ENCODE measurements around the gene CST9. TPM values are rescaled to one million over a fixed set of nuclear protein-coding genes. Genes with fewer than 3 reads are reported as not detected.
A peak's percentile ranks its signal among the peaks of the same experiment; 100 is the strongest.
"Not testable (repeated sequence)": the region's sequence is repeated elsewhere in the genome, so short reads cannot be mapped to it uniquely, and the experiment has no call there.

The CST9 gene
- total and polyA plus RNA-seq, 2 of the 13 experiments (the other 11 are each of a cell fraction or from before 2014, with no cell fraction given): 0.07 TPM; not detected in 1

DNA sequence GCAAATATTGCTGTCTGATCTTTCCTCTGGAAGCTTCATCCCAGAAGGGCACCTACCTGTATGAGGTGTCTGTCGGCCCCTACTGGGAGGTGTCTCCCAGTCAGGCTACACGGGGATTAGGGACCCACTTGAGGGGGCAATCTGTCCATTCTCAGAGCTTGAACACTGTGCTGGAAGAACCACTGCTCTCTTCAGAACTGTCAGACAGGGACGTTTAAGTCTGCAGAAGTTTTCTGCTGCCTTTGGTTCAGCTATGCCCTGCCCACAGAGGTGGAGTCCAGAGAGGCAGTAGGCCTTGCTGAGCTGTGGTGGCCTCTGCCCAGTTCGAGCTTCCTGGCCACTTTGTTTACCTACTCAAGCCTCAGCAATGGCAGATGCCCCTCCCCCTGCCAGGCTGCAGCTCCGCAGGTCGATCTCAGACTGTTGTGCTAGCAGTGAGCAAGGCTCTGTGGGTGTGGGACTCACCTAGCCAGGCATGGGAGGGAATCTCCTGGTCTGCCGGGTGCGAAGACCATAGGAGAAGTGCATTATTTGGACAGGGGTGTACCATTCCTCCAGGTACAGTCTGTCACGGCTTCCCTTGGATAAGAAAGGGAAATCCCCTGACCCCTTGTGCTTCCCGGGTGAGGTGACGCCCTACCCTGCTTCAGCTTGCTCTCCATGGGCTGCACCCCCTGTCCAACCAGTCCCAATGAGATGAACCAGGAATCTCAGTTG is 15.1 kb upstream of the CST9 start (continued):
- not testable (repeated sequence) for TF ChIP-seq HNF4G (IDR thresholded peaks at IDR 0.05; ENCODE audit: borderline replicate concordance, low read depth, low read length)
- TF ChIP-seq HNF4G (CRISPR knock-in tag; IDR thresholded peaks at IDR 0.05; ENCODE audit: borderline replicate concordance, low read depth): 0 out of 2 replicates have a peak, but pooled peaks have one; percentile 44
- peak; percentile 70 for TF ChIP-seq GABPB1 (CRISPR knock-in tag; IDR thresholded peaks at IDR 0.05)
- TF ChIP-seq, protein P1, sequence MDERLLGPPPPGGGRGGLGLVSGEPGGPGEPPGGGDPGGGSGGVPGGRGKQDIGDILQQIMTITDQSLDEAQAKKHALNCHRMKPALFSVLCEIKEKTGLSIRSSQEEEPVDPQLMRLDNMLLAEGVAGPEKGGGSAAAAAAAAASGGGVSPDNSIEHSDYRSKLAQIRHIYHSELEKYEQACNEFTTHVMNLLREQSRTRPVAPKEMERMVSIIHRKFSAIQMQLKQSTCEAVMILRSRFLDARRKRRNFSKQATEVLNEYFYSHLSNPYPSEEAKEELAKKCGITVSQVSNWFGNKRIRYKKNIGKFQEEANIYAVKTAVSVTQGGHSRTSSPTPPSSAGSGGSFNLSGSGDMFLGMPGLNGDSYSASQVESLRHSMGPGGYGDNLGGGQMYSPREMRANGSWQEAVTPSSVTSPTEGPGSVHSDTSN (CRISPR knock-in tag; IDR thresholded peaks at IDR 0.05): 0 out of 2 replicates have a peak, but pooled peaks have one; percentile 16
- TF ChIP-seq ZNF792 (CRISPR knock-in tag; IDR thresholded peaks at IDR 0.05): peak; percentile 91
- peak; percentile 77; the same call in 1 of the 2 replicates for TF ChIP-seq IKZF5 (CRISPR knock-in tag; IDR thresholded peaks at IDR 0.05)
- TF ChIP-seq, protein P2, sequence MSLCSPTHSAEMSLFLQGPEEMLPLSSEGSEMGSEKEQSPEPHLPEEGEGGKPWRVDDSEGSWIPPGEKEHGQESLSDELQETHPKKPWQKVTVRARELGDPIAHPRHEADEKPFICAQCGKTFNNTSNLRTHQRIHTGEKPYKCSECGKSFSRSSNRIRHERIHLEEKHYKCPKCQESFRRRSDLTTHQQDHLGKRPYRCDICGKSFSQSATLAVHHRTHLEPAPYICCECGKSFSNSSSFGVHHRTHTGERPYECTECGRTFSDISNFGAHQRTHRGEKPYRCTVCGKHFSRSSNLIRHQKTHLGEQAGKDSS (CRISPR knock-in tag; IDR thresholded peaks at IDR 0.05; ENCODE audit: borderline replicate concordance, low read depth): peak; percentile 73; the same call in 1 of the 2 replicates
- TF ChIP-seq, protein P3, sequence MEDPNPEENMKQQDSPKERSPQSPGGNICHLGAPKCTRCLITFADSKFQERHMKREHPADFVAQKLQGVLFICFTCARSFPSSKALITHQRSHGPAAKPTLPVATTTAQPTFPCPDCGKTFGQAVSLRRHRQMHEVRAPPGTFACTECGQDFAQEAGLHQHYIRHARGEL (CRISPR knock-in tag; IDR thresholded peaks at IDR 0.05): 0 out of 2 replicates have a peak, but pooled peaks have one; percentile 85
- TF ChIP-seq ZNF281 (CRISPR knock-in tag; IDR thresholded peaks at IDR 0.05; ENCODE audit: borderline replicate concordance): peak; percentile 98
- TF ChIP-seq NFKB2 (CRISPR knock-in tag; IDR thresholded peaks at IDR 0.05; ENCODE audit: borderline replicate concordance): peak; percentile 85; the same call in 1 of the 2 replicates
- peak; percentile 71; the same call in 1 of the 2 replicates for TF ChIP-seq HBP1 (CRISPR knock-in tag; IDR thresholded peaks at IDR 0.05; ENCODE audit: low read depth)
- TF ChIP-seq CBFB (CRISPR knock-in tag; IDR thresholded peaks at IDR 0.05): 0 out of 2 replicates have a peak, but pooled peaks have one; percentile 48
- TF ChIP-seq PPARG (CRISPR knock-in tag; conservative IDR thresholded peaks at IDR 0.05): peak; percentile 46; the same call in 1 of the 2 replicates
- TF ChIP-seq CCDC6 (CRISPR knock-in tag; IDR thresholded peaks at IDR 0.05): peak; percentile 69
- peak; percentile 96 for TF ChIP-seq ZNF292 (CRISPR knock-in tag; IDR thresholded peaks at IDR 0.05; ENCODE audit: borderline replicate concordance, low read depth)
- TF ChIP-seq ZNF263 (CRISPR knock-in tag; IDR thresholded peaks at IDR 0.05): peak; percentile 16; the same call in 1 of the 2 replicates

All from HepG2 (cell line).